Measurements from ENCODE around the gene ADNP.

GRCh38 chr20:50883856-50884255 lies 47.4 kb downstream of the ADNP start:
- TF ChIP-seq EZH2 (IDR thresholded peaks at IDR 0.05; ENCODE audit: borderline replicate concordance) (no peak), CTCF (IDR thresholded peaks at IDR 0.05; ENCODE audit: poor library complexity) (no peak)
